Measurements from ENCODE around the gene MAB21L2. TPM values are rescaled to one million over a fixed set of nuclear protein-coding genes. Genes with fewer than 3 reads are reported as not detected.

Gene MAB21L2
- total RNA-seq, 1 donor from 2014 or later: 0.11 TPM

DNA sequence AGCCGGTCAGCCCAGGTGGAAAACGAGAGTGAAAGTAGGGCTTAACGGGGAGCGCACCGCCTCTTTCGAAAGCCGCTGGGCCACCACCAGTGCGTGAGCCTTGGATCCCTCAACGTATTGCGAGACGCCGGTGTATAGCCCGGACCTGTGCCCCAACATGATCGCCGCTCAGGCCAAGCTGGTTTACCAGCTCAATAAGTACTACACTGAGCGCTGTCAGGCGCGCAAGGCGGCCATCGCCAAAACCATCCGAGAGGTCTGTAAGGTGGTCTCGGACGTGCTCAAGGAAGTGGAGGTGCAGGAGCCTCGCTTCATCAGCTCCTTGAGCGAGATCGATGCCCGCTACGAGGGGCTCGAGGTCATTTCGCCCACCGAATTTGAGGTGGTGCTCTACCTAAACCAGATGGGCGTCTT is 929 bp downstream of the MAB21L2 start:
- DNase-seq: no peak
- no peaks in the 10 kb centered on the region for H3K36me3 ChIP-seq
- peak overlapping the region; percentile 67 for H3K4me3 ChIP-seq
- intact Hi-C loops (cut with micrococcal nuclease): no loop called here
- H3K27me3 ChIP-seq (ENCODE audit: low read depth): peaks cover 4% of the 10 kb centered on the region
- peaks cover 15% of the 10 kb centered on the region for H3K4me1 ChIP-seq
- TF ChIP-seq, protein P1, sequence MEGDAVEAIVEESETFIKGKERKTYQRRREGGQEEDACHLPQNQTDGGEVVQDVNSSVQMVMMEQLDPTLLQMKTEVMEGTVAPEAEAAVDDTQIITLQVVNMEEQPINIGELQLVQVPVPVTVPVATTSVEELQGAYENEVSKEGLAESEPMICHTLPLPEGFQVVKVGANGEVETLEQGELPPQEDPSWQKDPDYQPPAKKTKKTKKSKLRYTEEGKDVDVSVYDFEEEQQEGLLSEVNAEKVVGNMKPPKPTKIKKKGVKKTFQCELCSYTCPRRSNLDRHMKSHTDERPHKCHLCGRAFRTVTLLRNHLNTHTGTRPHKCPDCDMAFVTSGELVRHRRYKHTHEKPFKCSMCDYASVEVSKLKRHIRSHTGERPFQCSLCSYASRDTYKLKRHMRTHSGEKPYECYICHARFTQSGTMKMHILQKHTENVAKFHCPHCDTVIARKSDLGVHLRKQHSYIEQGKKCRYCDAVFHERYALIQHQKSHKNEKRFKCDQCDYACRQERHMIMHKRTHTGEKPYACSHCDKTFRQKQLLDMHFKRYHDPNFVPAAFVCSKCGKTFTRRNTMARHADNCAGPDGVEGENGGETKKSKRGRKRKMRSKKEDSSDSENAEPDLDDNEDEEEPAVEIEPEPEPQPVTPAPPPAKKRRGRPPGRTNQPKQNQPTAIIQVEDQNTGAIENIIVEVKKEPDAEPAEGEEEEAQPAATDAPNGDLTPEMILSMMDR (IDR thresholded peaks at IDR 0.05; ENCODE audit: borderline replicate concordance): no peak
- no peak overlapping the region for H3K27ac ChIP-seq (replicated peaks)
- H3K9me3 ChIP-seq (replicated peaks): no peaks in the 10 kb centered on the region

DNA sequence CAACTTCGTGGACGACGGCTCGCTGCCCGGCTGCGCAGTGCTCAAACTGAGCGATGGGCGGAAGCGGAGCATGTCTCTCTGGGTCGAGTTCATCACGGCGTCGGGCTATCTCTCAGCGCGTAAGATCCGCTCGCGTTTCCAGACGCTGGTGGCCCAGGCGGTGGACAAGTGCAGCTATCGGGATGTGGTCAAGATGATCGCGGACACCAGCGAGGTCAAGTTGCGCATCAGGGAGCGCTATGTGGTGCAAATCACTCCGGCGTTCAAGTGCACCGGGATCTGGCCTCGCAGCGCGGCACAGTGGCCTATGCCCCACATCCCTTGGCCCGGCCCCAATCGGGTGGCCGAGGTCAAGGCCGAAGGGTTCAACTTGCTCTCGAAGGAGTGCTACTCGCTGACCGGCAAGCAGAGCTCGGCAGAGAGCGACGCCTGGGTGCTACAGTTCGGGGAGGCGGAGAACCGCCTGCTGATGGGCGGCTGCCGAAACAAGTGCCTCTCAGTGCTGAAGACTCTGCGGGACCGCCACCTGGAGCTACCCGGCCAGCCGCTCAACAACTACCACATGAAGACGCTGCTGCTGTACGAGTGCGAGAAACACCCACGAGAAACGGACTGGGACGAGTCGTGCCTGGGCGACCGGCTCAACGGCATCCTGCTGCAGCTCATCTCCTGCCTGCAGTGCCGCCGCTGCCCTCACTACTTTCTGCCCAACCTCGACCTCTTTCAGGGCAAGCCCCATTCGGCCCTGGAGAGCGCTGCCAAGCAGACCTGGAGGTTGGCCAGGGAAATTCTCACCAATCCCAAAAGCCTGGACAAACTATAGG is 1.5 kb downstream of the MAB21L2 start:
- Histone ChIP-seq H3K27ac (replicated peaks) (no peak overlapping the region), H3K4me3 (peak overlapping the region; percentile 67), H3K9me3 (replicated peaks) (no peaks in the 10 kb centered on the region), H3K4me1 (peaks cover 15% of the 10 kb centered on the region), H3K27me3 (ENCODE audit: low read depth) (peaks cover 4% of the 10 kb centered on the region), H3K36me3 (no peaks in the 10 kb centered on the region)
- intact Hi-C loops (cut with micrococcal nuclease): no loop called here
- TF ChIP-seq, protein P1 (IDR thresholded peaks at IDR 0.05; ENCODE audit: borderline replicate concordance): peak; percentile 22
- DNase-seq: peak; percentile 41

DNA sequence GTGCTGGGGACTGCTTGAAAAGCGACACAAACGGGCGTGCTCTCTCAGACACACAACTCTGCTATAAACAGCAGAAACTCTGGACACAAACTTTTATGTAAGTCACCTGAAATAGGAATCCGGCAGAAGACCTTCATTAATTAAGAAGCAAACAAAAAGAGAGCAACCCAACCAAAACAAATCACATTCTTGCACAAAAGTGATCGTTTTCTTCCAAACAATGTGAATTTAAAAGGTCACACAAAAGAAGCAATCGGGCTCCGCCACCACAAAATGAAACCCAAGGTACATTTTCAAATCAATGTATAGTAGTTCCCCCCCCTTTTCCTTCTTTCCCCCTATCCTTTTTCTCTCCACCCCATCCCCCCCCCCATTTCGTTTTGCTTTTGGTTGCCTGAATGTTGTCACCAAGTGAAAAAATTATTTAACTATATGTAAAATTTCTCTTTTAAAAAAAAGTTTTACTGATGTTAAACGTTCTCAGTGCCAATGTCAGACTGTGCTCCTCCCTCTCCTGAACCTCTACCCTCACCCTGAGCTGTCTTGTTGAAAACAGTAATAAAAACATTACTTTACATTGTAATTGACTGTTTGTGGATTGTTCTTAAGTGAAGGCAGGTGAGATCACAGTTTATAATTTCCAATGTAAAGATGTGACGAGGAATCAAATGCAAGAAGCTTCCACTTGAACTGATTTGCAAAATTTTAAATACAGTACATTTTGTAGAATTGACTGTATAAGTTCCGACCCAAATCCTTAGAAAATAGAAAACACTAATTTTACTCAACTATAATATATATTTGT is 2.4 kb downstream of the MAB21L2 start:
- peaks cover 15% of the 10 kb centered on the region for H3K4me1 ChIP-seq
- no peaks in the 10 kb centered on the region for H3K9me3 ChIP-seq (replicated peaks)
- no peak overlapping the region for H3K27ac ChIP-seq (replicated peaks)
- TF ChIP-seq, protein P1 (IDR thresholded peaks at IDR 0.05; ENCODE audit: borderline replicate concordance): no peak
- H3K36me3 ChIP-seq: peaks cover under 1% of the 10 kb centered on the region
- H3K4me3 ChIP-seq: peak overlapping the region; percentile 67
- H3K27me3 ChIP-seq (ENCODE audit: low read depth): peaks cover 4% of the 10 kb centered on the region
- no peak for DNase-seq
- intact Hi-C loops (cut with micrococcal nuclease): no loop called here

DNA sequence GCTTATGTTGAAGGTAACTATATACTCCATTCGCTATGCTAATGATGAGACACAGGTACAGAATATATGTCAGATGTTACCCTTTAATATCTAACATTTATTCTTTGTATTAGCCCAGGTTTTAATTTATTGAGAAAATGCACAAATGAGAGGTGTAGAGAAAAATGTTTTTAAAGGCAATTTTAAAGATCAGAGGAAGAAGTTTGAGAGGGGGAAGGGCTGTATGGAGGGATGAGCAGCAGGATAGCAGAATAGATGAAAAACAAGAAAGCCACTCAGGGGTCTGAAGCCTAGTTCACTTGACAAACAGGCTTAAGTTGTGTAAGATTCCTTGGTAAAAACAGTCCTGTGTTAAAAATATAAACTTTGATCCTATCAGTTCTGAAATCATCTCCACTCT is 3.7 kb downstream of the MAB21L2 start:
- H3K36me3 ChIP-seq: peaks cover 8% of the 10 kb centered on the region
- no peaks in the 10 kb centered on the region for H3K9me3 ChIP-seq (replicated peaks)
- H3K4me3 ChIP-seq: no peak overlapping the region
- H3K27me3 ChIP-seq (ENCODE audit: low read depth): peaks cover 4% of the 10 kb centered on the region
- intact Hi-C loops (cut with micrococcal nuclease): no loop called here
- H3K4me1 ChIP-seq: peaks cover 15% of the 10 kb centered on the region
- H3K27ac ChIP-seq (replicated peaks): no peak overlapping the region
- DNase-seq: no peak
- TF ChIP-seq, protein P1 (IDR thresholded peaks at IDR 0.05; ENCODE audit: borderline replicate concordance): no peak

DNA sequence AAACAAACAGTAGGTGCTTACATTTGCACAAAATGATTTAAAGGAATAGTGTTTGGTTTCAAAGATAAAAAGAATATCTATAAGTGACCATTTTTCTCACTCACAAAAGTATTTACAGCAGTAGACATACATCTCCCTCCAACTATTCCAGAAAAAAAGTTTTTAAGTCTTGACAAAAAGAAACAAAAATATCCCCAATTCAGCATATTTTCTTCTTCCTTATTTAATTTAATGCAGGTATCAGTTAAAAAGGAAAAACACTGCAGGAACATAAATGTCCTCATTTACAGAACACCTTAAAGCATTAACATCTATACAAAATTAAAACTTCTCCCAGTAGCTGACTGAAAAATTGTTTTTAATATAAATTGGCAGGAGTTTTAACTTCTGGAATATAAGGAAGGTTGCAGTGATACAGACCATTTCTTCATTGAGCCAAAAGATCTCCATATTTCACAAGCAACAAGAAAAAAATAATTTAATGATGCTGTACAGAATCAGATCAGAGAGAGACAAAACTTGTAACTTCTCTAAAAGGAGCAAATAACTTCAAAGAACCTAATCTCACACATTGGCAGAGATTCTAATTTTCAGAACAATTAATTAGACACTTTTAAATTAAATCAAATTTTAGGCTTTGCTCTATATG is 4.3 kb downstream of the MAB21L2 start:
- intact Hi-C loops (cut with micrococcal nuclease): no loop called here
- Histone ChIP-seq H3K4me3 (no peak overlapping the region), H3K4me1 (peaks cover 15% of the 10 kb centered on the region), H3K9me3 (replicated peaks) (no peaks in the 10 kb centered on the region), H3K27me3 (ENCODE audit: low read depth) (peaks cover 4% of the 10 kb centered on the region), H3K27ac (replicated peaks) (no peak overlapping the region), H3K36me3 (peaks cover 8% of the 10 kb centered on the region)
- DNase-seq: no peak
- TF ChIP-seq, protein P1 (IDR thresholded peaks at IDR 0.05; ENCODE audit: borderline replicate concordance): no peak
